Tibial nerve (tissue), 4 donors: ENCODE data around the gene ST3GAL6.

ENCODE experiments used
- EP300 ChIP-seq, 2 donors: sonication (generic); formaldehyde crosslinking; IDR thresholded peaks; one replicate each; pipeline ENCODE4 v1.6.1; 2017; ENCODE audit warnings: antibody characterized with exemption in 2 of 2, mild to moderate bottlenecking in 1 of 2
- POLR2A ChIP-seq, 2 donors: fragments of 450-650 bp; IDR thresholded peaks; one replicate each; pipeline ENCODE4 v1.6.1; 2017; ENCODE audit warnings: antibody characterized with exemption in 2 of 2, mild to moderate bottlenecking in 2 of 2, moderate library complexity in 2 of 2
- TF ChIP-seq, protein P1 (sequence below), 5 experiments: fragments of 200-600 bp in 3 of 5; fragments of 450-650 bp in 2 of 5; sonication (generic) in 3 of 5; IDR thresholded peaks; one replicate each; pipeline ENCODE4 v1.5.1; 2016 to 2019; ENCODE audit warnings: antibody characterized with exemption in 5 of 5, mild to moderate bottlenecking in 3 of 5, moderate library complexity in 2 of 5

DNA sequence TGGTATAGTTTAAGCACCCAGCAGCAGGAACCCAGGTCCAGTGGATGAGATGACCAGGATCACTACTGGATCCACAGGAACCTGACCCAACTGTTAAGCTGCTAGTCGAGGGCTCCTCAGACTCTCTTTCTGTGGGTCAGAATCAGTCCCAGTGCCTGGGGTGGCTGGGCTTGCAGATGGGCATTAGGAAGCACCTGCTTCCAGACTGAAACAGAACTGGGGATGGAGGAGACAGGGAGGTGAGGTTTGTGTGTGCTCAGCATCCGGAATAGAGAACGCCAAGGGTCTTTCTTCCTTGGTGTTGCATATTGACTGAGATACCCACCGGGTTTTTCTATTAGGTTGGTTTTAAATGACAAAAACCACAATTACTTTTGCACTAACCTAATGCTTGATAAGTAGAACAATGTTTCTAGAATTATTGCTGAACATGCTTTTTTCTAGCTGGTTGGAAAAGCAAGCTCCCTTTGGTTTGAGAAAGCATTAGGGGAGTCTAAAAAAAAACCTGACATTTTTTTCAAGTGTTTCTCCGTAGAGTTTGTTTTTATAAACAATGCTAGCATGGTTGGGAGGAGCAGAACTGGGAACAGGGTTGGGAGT is 779 bp downstream of the ST3GAL6 start:
- TF ChIP-seq, protein P1, sequence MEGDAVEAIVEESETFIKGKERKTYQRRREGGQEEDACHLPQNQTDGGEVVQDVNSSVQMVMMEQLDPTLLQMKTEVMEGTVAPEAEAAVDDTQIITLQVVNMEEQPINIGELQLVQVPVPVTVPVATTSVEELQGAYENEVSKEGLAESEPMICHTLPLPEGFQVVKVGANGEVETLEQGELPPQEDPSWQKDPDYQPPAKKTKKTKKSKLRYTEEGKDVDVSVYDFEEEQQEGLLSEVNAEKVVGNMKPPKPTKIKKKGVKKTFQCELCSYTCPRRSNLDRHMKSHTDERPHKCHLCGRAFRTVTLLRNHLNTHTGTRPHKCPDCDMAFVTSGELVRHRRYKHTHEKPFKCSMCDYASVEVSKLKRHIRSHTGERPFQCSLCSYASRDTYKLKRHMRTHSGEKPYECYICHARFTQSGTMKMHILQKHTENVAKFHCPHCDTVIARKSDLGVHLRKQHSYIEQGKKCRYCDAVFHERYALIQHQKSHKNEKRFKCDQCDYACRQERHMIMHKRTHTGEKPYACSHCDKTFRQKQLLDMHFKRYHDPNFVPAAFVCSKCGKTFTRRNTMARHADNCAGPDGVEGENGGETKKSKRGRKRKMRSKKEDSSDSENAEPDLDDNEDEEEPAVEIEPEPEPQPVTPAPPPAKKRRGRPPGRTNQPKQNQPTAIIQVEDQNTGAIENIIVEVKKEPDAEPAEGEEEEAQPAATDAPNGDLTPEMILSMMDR (IDR thresholded peaks at IDR 0.05), result no peak
- TF ChIP-seq POLR2A (IDR thresholded peaks at IDR 0.05) (no peak), EP300 (IDR thresholded peaks at IDR 0.05) (no peak)
